PFSK-1 (cell line): ENCODE results near the gene CLDND1.

Experiments used
- FOXP2 ChIP-seq: optimal IDR thresholded peaks from 2 replicates; pipeline ENCODE3; 2011; ENCODE audit warnings: borderline replicate concordance, control low read depth, inconsistent platforms; ENCODE audit not compliant: insufficient read depth; ENCODE audit errors: extremely low read length, extremely low read depth
- POLR2AphosphoS5 ChIP-seq: IDR thresholded peaks from 2 replicates; pipeline ENCODE4 v1.6.1; 2012; ENCODE audit warnings: low read depth, mild to moderate bottlenecking, control low read depth, low read length, moderate library complexity
- SIN3A ChIP-seq: IDR thresholded peaks from 2 replicates; pipeline ENCODE4 v1.6.1; 2012; ENCODE audit warnings: mild to moderate bottlenecking, low read length, moderate library complexity, borderline replicate concordance; ENCODE audit not compliant: insufficient read depth
- TAF1 ChIP-seq: IDR thresholded peaks from 2 replicates; pipeline ENCODE4 v1.6.1; 2012; ENCODE audit warnings: low read length, control low read depth, borderline replicate concordance; ENCODE audit not compliant: insufficient read depth
- TF ChIP-seq, protein P1 (sequence below), 2 experiments: IDR thresholded peaks; 2 replicates each; pipeline versions ENCODE4 v1.6.1 to v1.8.0; 2011 to 2012; ENCODE audit warnings: low read depth in 2 of 2, low read length in 2 of 2, control low read depth in 1 of 2, inconsistent platforms in 1 of 2, mild to moderate bottlenecking in 1 of 2, moderate library complexity in 1 of 2; ENCODE audit not compliant: insufficient read depth in 1 of 2

Gene CLDND1

DNA sequence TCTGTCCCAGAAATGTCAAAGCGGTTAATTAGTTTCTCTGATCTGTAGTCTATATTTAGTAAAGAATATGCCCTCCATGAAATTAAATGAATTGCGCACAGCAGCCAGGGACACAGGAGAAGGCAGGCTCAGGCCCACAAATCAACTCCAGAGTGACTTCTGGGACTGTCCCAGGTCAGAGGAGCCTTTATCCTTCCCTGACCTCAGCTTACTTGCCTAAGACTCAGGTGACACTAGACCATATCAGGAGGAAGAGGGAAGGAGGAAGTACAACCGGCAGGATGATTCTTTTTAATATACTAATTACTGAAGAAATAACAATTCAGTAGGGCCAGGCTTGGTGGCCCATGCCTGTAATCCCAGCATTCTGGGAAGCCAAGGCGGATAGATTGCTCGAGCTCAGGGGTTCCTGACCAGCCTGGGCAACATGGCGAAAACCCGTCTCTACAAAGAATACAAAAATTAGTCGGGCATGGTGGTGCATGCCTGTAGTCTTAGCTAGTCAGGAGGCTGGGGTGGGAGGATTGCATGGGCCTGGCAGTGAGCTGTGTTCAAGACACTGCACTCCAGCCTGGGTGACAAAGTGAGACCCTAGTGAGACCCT lies 7.3 kb upstream of the CLDND1 start:
- TF ChIP-seq, protein P1, sequence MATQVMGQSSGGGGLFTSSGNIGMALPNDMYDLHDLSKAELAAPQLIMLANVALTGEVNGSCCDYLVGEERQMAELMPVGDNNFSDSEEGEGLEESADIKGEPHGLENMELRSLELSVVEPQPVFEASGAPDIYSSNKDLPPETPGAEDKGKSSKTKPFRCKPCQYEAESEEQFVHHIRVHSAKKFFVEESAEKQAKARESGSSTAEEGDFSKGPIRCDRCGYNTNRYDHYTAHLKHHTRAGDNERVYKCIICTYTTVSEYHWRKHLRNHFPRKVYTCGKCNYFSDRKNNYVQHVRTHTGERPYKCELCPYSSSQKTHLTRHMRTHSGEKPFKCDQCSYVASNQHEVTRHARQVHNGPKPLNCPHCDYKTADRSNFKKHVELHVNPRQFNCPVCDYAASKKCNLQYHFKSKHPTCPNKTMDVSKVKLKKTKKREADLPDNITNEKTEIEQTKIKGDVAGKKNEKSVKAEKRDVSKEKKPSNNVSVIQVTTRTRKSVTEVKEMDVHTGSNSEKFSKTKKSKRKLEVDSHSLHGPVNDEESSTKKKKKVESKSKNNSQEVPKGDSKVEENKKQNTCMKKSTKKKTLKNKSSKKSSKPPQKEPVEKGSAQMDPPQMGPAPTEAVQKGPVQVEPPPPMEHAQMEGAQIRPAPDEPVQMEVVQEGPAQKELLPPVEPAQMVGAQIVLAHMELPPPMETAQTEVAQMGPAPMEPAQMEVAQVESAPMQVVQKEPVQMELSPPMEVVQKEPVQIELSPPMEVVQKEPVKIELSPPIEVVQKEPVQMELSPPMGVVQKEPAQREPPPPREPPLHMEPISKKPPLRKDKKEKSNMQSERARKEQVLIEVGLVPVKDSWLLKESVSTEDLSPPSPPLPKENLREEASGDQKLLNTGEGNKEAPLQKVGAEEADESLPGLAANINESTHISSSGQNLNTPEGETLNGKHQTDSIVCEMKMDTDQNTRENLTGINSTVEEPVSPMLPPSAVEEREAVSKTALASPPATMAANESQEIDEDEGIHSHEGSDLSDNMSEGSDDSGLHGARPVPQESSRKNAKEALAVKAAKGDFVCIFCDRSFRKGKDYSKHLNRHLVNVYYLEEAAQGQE (IDR thresholded peaks at IDR 0.05; ENCODE audit: insufficient read depth in 1 of 2, low read depth in 2 of 2, low read length in 2 of 2), result no peak
- TF ChIP-seq POLR2AphosphoS5 (no peak), TAF1 (no peak), FOXP2 (no peak), SIN3A (no peak)

DNA sequence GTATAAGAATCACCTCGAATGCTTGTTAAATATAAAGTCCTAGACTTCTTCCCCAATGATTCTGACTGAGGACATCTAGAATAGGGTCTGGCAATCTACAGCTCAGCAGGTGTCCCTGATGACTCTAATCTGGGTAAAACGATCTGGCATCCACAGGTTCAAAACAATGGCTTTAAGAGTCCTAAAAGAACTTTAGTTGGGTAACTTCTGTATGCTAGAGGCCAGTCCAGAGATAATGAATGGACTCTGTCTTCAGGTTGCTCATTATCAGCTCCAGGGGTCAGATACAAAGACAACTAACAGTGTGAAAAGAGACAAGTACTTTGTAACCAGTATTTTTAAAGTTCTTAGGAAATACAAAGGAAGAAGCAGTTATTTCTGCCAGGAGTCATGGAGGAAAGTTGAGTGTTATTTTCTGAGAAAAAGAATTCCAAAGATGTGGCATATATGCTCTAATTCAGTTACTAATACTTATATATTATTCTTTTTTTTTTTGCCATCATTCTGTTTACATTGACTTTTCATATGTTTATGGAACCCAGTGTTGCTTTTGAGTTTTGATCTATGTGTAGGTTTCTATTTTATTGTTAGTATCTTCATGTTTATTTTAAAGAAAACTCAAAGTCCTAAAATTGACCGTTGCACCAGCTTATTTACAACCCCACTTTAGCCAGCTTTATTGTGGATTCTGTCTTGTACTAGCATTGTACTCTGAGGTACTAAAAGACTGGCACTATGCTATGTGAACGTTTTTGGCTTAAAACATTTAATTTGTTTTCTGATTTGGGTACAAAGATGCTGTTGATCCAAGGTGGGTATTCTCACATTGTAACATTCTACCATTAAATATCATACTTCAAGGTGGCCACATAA lies 6.0 kb upstream of the CLDND1 start:
- TF ChIP-seq SIN3A (no peak), FOXP2 (no peak), POLR2AphosphoS5 (no peak), TAF1 (no peak)
- TF ChIP-seq, protein P1 (IDR thresholded peaks at IDR 0.05; ENCODE audit: insufficient read depth in 1 of 2, low read depth in 2 of 2, low read length in 2 of 2), result no peak

DNA sequence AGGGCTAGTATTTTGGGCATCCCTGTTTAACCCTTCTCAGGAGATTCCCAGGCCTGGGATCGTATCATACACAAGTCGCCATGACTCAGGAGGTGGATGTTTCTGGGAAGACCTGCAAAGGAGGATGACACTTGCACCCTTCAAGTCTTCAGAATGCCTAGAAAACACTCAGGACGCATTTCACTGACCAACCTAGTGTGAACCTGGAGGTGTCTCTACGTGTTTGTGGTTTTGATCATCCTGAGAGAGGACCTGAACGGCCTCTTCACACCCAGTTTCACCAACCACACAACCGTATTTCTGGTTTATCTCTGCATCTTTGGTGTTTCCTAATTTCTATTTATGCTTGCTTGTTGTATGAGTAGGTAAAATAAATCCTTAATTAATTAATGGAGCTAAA lies 2.8 kb upstream of the CLDND1 start:
- TF ChIP-seq, protein P1 (IDR thresholded peaks at IDR 0.05; ENCODE audit: insufficient read depth in 1 of 2, low read depth in 2 of 2, low read length in 2 of 2), result no peak

DNA sequence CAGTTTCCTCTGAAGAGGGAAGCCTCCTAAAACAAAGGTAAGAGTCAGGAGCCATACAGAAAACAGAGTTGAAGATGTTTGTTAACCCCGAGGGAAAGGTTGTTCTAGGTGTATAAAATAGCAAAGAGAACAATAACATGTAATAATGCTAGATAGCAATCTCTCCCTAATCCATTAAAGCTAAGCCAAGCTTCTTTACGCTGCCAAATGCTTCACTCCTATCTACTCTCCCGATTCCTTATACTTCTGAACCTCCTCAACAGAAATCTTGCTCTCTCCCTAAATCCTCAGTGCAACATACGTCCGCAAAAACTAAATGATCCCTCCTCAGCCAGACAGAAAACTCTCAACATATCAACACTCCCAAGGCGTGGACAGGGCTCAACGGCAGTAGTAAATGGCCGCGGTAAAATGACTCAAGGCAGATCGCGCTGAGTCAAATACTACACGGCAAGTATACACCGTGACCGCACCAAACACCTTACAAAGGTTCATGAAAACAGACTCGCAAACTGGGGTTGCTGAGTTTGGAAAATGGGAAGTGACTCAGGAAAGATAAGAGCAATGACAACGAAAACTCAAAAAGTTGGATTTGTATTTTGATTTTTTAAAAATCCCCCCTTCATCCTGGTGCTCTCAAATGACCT lies 682 bp downstream of the CLDND1 start:
- TF ChIP-seq POLR2AphosphoS5, result no peak
- TF ChIP-seq, protein P1 (IDR thresholded peaks at IDR 0.05; ENCODE audit: insufficient read depth in 1 of 2, low read depth in 2 of 2, low read length in 2 of 2), result 0 out of 4 replicates have a peak, but pooled peaks of 1 of the 2 experiments have one; percentile 28
